Stimulated activated CD4-positive, alpha-beta T cell treated with anti-CD3 and anti-CD28 coated beads, Interleukin-15, amount 100 ng/mL, for 48 hours (primary cell): ENCODE measurements around the gene VAX1.
"Not testable (repeated sequence)": the region's sequence is repeated elsewhere in the genome, so short reads cannot be mapped to it uniquely, and the experiment has no call there.

ENCODE experiments used
- DNase-seq, 2 donors: peaks; one replicate each; pipeline ENCODE4 v3.0.0-alpha.2; 2020; ENCODE audit warnings: low read depth in 2 of 2

VAX1 gene

GRCh38 chr10:117137911-117138642, at the start of gene VAX1:
VAX1 (minus strand) TSS chr10:117138270; CDS start chr10:117138056, 214 bp downstream.
- DNase-seq, result no peak

DNA sequence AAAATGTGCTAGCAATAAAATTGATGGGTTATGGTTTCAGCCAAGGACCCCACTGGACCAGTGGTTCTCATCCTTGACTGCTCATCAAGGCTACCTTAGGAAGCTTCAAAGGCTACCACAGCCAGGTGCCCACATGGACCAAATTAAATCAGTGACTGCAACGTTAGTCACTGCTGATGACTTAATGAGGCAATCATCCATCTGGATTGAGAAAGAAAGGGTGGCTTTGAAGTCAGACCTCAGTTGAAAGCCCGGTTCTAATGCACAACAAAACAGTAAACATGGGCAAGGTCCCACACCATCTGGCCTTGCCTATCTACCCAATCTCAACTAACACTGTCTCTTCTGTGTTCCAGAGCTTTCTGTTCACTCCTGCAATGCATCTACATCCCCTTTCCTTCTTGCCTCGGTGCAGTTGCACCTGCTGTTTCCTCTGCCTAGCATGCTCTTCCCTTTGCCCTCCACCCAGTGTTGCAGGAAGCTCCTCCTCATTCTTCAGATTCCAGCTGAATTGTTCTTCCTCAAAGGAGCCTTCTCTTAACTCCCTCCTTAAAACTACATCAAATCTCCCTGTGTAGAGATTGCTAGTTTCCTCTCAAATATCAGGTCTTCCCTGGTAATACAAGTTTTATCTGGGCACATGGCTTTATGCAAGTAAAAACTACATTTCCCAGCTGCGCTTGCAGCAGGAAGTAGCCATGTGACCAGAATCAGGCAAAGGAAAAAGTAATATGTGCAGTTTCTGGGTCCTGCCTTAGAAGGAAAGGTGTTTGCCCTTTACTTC, 49.0 kb upstream of the VAX1 start:
- DNase-seq, result no peak

GRCh38 chr10:117185817-117186216, 47.7 kb upstream of the VAX1 start:
- DNase-seq, result not testable (repeated sequence)

DNA sequence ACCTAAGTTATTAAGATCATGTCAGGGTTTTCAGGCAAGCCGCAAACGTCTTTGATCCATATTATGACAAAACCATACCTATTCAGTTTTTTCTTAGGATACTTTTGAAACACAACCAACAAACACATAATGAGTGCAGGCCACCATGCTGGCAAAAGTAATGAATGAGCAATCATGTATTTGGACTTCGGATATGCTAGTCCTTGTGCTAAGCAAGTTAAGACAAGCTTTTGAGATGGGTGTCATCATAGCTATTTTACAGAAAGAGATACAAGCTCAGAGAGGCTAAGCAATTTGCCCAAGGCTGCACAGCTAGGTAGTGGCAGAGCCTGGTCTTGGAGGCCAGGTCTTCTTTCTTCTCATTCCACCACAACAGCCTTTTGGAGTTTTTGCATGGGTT, 46.8 kb upstream of the VAX1 start:
- DNase-seq, result no peak

- no peak for DNase-seq
These were observed 46.2 kb upstream of the VAX1 start for GRCh38 chr10:117184296-117184695.

GRCh38 chr10:117178190-117178589, 40.1 kb upstream of the VAX1 start:
- no peak for DNase-seq

DNA sequence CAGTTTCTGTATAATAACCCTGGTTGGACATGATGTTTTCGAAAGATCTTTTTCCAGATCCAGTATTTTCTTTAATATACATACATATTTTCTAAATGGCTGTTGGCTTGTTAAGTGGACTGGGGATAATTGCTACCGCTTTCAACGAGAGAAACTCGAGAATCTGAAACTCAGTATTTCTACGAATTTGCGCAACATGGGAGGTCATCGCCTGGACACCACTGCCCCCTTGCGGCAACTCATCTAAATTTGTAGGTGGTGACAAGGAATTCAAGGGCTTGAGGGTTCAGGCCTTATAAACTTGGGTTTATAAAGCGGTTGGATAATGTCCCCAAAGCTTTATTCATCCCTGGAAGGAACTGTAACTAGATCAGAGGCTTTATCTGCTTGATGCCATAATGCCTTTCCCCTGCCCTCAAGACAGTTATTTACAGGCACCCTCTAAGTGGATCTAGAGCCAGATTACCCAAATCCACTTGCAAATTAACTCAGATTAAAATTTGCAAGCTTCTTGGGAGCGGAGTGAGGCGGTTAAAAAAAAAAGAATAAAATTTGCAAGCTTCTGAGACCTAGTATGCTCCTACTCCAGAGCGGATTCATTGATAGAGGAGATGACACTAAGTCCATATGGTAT, 37.9 kb upstream of the VAX1 start:
- DNase-seq, result peak; percentile 56 to 66

- DNase-seq, result no peak
These were observed 37.3 kb upstream of the VAX1 start for GRCh38 chr10:117175215-117175900.

- DNase-seq, result peak; percentile 72 to 82
These were observed 36.6 kb upstream of the VAX1 start for GRCh38 chr10:117174439-117175214.

GRCh38 chr10:117170244-117170643, 32.2 kb upstream of the VAX1 start:
- DNase-seq, result no peak

DNA sequence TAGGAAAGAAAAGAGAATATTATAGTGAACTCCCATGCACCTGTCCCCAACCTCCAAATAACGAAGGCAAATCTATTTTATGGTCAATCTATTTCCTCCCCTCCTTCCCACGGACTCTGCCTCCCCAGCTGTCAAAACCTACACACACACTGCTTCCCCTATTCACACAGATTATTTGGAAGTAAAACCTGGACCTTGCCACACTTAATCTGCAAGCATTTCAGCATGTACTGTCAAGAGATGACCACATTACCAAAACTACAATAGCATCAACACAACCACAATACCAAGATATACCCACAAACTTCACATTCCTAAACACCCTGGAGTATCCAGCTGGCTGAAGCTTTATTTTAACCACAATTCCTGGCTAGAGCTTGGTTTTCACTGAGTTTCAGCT, 31.4 kb upstream of the VAX1 start:
- no peak for DNase-seq

- no peak for DNase-seq
These were observed 30.7 kb upstream of the VAX1 start for GRCh38 chr10:117168729-117169128.

- DNase-seq, result peak; percentile 45 to 64
These were observed 30.0 kb upstream of the VAX1 start for GRCh38 chr10:117167789-117168674.

DNA sequence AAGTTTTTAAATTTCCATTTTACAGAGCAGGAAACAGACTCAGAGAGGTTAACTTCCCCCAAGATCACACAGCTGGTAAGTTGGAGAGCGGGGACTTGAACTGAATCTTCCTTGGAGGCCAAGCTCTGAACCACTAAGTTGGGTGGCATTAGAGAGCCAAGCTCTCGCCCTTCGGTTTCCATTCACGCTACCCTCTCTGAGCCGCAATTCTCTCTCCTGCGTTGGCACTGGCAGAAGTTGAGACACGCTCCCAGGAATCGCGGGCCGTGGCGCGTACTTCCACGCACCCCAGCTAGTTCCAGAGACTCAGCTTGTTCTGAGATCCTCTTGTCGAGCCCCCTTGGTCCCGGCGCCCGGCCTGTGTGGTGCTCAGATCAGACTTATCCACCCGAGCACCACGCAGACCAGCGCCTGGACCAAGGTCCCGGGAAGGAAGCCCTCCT, 29.3 kb upstream of the VAX1 start:
- no peak for DNase-seq

- no peak for DNase-seq
These were observed 28.6 kb upstream of the VAX1 start for GRCh38 chr10:117166418-117167345.

DNA sequence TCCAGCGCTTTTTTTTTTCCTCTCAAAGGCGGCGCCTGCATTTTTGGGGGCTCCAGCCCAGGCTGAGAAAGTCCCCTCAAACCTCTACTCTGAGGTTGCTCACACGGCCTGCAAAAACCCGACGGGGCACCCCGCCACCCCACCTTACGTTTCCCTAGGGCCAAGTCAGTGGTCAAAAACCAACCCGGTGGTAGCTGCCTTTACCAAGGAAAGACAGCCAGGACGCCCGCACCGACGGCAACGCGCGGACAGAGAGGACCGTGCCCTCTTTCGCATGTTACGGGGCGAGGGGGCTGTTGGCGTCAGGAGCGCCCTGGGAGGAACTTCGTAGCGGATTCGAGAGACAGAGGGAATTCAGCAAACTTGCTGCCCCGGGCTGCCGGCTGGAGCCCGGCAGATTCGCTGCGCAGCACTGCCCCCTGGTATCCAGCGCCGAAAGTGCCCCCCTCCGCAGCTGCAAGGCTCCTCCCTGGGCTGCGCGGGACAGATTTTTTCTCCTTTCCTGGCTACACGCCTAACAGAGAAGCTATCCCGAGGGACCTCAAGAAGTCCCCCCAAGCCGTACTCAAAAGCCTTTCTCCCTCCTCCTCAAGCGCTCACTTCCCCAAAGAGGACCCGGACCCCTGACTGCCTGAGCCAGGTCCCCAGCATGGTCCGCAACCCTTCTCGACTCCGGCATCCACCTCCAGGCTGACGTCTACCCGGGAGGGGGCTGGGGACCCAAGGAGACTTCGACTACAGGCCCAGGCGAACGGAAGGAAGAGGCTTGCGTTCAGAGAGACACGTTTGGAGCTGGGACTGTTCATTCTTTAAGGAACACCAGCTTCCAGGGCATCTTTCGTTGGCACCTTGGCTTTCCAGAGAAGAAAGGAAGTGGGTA, 27.7 kb upstream of the VAX1 start:
- no peak for DNase-seq

- no peak for DNase-seq
These were observed 26.8 kb upstream of the VAX1 start for GRCh38 chr10:117164592-117165537.
